GM12878 (cell line): ENCODE measurements around the gene LBX1. TPM values are rescaled to one million over a fixed set of nuclear protein-coding genes. Genes with fewer than 3 reads are reported as not detected.

Source experiments
- ATAC-seq: fragments of 200-7000 bp; cut with Tn5 transposase; 3 replicates; pipeline ENCODE4 v1.9.1; 2020; ENCODE audit warnings: mild to moderate bottlenecking, moderate library complexity
- BruUV-seq: library from RNA; stranded (reverse); fragments of 400-500 nt; replicated peaks from 2 replicates; lab custom pipeline; 2021; lab: Mats Ljungman, UMichigan
- CTCF ChIA-PET: fragments of 300-600 bp; sonication (Branson Sonifier 250); formaldehyde crosslinking; extraction: SDS; loops from one replicate; lab custom pipeline; 2021; ENCODE audit warnings: inconsistent platforms; lab: Yijun Ruan, JAX
- POLR2A ChIA-PET: fragments of 350-600 bp; formaldehyde crosslinking; extraction: SDS; loops from one replicate; lab custom pipeline; 2021; ENCODE audit warnings: inconsistent platforms; lab: Charles Lee
- RAD21 ChIA-PET: fragments of 300-600 bp; sonication (Branson Sonifier 250); formaldehyde crosslinking; loops from one replicate; lab custom pipeline; 2023; ENCODE audit warnings: antibody characterized with exemption; ENCODE audit not compliant: unreplicated experiment; lab: Charles Lee
- SMC1A ChIA-PET: fragments of 300-600 bp; sonication (Branson Sonifier 250); formaldehyde crosslinking; loops from one replicate; lab custom pipeline; 2023; ENCODE audit not compliant: unreplicated experiment, uncharacterized antibody; lab: Charles Lee
- DNase-seq: peaks from one replicate; pipeline ENCODE4 v3.0.0-alpha.2; 2011; ENCODE audit warnings: low read depth, low spot score
- FAIRE-seq: peaks from 3 replicates; lab custom pipeline; 2011; peaks lifted over from hg19 to GRCh38; lab: Jason Lieb, UNC
- H2AFZ ChIP-seq: 2 replicates; pipeline ENCODE4 v1.6.0; 2011; ENCODE audit warnings: low read depth, low read length, control low read depth; ENCODE audit not compliant: control insufficient read depth
- H3K27ac ChIP-seq: 2 replicates; pipeline ENCODE4 v1.5.1; 2011; ENCODE audit warnings: control low read depth; ENCODE audit not compliant: control insufficient read depth, insufficient read depth
- H3K27me3 ChIP-seq, 2 experiments: replicated peaks in 1 of 2; 2 replicates each; pipeline versions ENCODE4 v1.6.0 to v1.6.1; 2011; ENCODE audit warnings: low read length in 1 of 2; ENCODE audit not compliant: control insufficient read depth in 2 of 2, insufficient read depth in 2 of 2
- H3K36me3 ChIP-seq, 2 experiments: 2 replicates each; pipeline ENCODE4 v1.5.1; 2011; ENCODE audit warnings: low read length in 1 of 2; ENCODE audit not compliant: control insufficient read depth in 2 of 2, insufficient read depth in 2 of 2
- H3K4me1 ChIP-seq: 2 replicates; pipeline ENCODE4 v1.6.1; 2011; ENCODE audit warnings: mild to moderate bottlenecking, low read length, moderate library complexity, mixed read lengths; ENCODE audit not compliant: control insufficient read depth, insufficient read depth
- H3K4me2 ChIP-seq: 2 replicates; pipeline ENCODE4 v1.6.0; 2011; ENCODE audit warnings: control low read depth; ENCODE audit not compliant: control insufficient read depth, insufficient read depth
- H3K4me3 ChIP-seq: fragments of 200-600 bp; sonication (generic); 2 replicates; pipeline ENCODE4 v1.5.1; 2016
- H3K79me2 ChIP-seq: 2 replicates; pipeline ENCODE4 v1.6.0; 2011; ENCODE audit warnings: low read length; ENCODE audit not compliant: control insufficient read depth, insufficient read depth
- H3K9ac ChIP-seq: 2 replicates; pipeline ENCODE4 v1.8.0; 2011; ENCODE audit warnings: low read length, control low read depth, mixed read lengths; ENCODE audit not compliant: control insufficient read depth, insufficient read depth
- H3K9me3 ChIP-seq: replicated peaks from 3 replicates; pipeline ENCODE4 v1.5.1; 2011; ENCODE audit warnings: mild to moderate bottlenecking, low read length; ENCODE audit not compliant: control insufficient read depth, insufficient read depth
- H4K20me1 ChIP-seq: 2 replicates; pipeline ENCODE4 v1.6.0; 2011; ENCODE audit not compliant: control insufficient read depth, insufficient read depth
- E2F4 ChIP-seq: IDR thresholded peaks from 2 replicates; pipeline ENCODE4 v1.6.1; 2012; ENCODE audit warnings: low read depth, low read length, improper control_type of control experiment
- EED ChIP-seq: sonication (generic); IDR thresholded peaks from 2 replicates; pipeline ENCODE4 v1.6.1; 2016; ENCODE audit warnings: antibody characterized with exemption, low read depth
- SPI1 ChIP-seq: IDR thresholded peaks from 2 replicates; pipeline ENCODE4 v1.6.1; 2011; ENCODE audit warnings: low read depth, mild to moderate bottlenecking, low read length, moderate library complexity, borderline replicate concordance; ENCODE audit not compliant: insufficient read depth
- SUZ12 ChIP-seq: fragments of 200-600 bp; sonication (generic); IDR thresholded peaks from one replicate; pipeline ENCODE4 v1.6.1; 2018; ENCODE audit warnings: antibody characterized with exemption, mild to moderate bottlenecking; ENCODE audit not compliant: unreplicated experiment
- WGBS: methylation state at CpG from one replicate; pipeline ENCODE4 v1.1.6; 2016; ENCODE audit warnings: low lambda C conversion rate; ENCODE audit not compliant: insufficient replicate concordance, insufficient coverage; ENCODE audit errors: missing lambda C conversion rate; 5-methylcytosine and 5-hydroxymethylcytosine counted together
- in situ Hi-C: fragments of 300-500 bp; cut with MboI; formaldehyde crosslinking; loops from 9 replicates; pipeline ENCODE4 v1.14.3; 2018; ENCODE audit warnings: mixed read lengths
- intact Hi-C: fragments of 100-400 bp; cut with micrococcal nuclease; formaldehyde crosslinking; loops from one replicate; pipeline ENCODE4 v1.14.2; 2022; ENCODE audit not compliant: unreplicated experiment
- polyA plus RNA-seq, 11 experiments: library from polyadenylated mRNA; depleted of rRNA in 4 of 11; unstranded in 6 of 11; stranded (reverse) in 5 of 11; fragments of >200 nt; fragmentation: Nextera tagmentation in 4 of 11; fragmentation: Illumina TruSeq in 1 of 11; extraction: Ambion mirVana in 4 of 11; extraction: Trizol in 1 of 11; gene quantifications; 1 replicate in 1 of 11; 2 replicates in 10 of 11; pipeline versions ENCODE4 v1.2.1 to v1.2.3, GENCODE V29; 2011 to 2016; ENCODE audit warnings: inconsistent platforms in 2 of 11, missing spikeins in 2 of 11, low read depth in 1 of 11
- total RNA-seq, 4 experiments: library from RNA; depleted of rRNA in 3 of 4; stranded (reverse); fragments of >200 nt in 3 of 4; fragmentation: Illumina TruSeq in 1 of 4; extraction: Trizol in 1 of 4; gene quantifications; 2 replicates each; pipeline versions ENCODE4 v1.2.1 to v1.2.3, GENCODE V29; 2013 to 2021

Gene LBX1
- total and polyA plus RNA-seq, 10 of the 15 experiments (the other 5 are each of a cell fraction or from before 2014, with no cell fraction given), result not detected

- TF ChIP-seq E2F4 (no peak), EED (no peak)
These were observed 10.7 kb downstream of the LBX1 start (continued) for GRCh38 chr10:101218351-101219138.

GRCh38 chr10:101217450-101218281, 11.6 kb downstream of the LBX1 start:
- no peak for FAIRE-seq
- Histone ChIP-seq H3K4me3 (no peak overlapping the region), H3K27me3 (peaks cover 26 to 32% of the 10 kb centered on the region in 2 experiments), H3K9ac (no peak overlapping the region), H2AFZ (no peak overlapping the region), H3K27ac (no peak overlapping the region), H3K4me2 (no peak overlapping the region), H4K20me1 (no peaks in the 10 kb centered on the region), H3K4me1 (no peaks in the 10 kb centered on the region; the same call in 1 of the 2 replicates), H3K79me2 (no peaks in the 10 kb centered on the region), H3K9me3 (no peaks in the 10 kb centered on the region), H3K36me3 (no peaks in the 10 kb centered on the region)
- DNase-seq, result no peak
- BruUV-seq, result no TSS peak
- in situ Hi-C loops (loop anchor here (10.0 to 25.0 kb wide), 2 partner anchors 247 to 870 kb away; no protein-coding TSS in a partner anchor), intact Hi-C loops (loop anchor here (10.0 kb wide), 1 partner anchor 857 kb away; no protein-coding TSS in a partner anchor)
- no peak for TF ChIP-seq SPI1
- peak; percentile 8 for TF ChIP-seq SUZ12
- ChIA-PET RAD21 (no interaction called here), SMC1A (no interaction called here), CTCF (interaction anchor here (1.0 kb wide), 1 partner anchor 47 kb away, joined by 4 read pairs; no protein-coding TSS in a partner anchor), POLR2A (no interaction called here)
- no peak for ATAC-seq
- 45% methylated on average over 61 of the region's 68 CpGs for WGBS
